Hepatocyte (in vitro differentiated cells): Measurements from ENCODE around the gene GRM8.

Experiments
- CTCF ChIP-seq: fragments of 200-600 bp; sonication (generic); IDR thresholded peaks from 2 replicates; pipeline ENCODE4 v1.5.1; 2016; ENCODE audit warnings: antibody characterized with exemption, mild to moderate bottlenecking; ENCODE audit not compliant: poor library complexity
- EZH2phosphoT487 ChIP-seq: fragments of 200-600 bp; sonication (generic); IDR thresholded peaks from one replicate; pipeline ENCODE4 v1.6.1; 2018; ENCODE audit warnings: antibody characterized with exemption, mild to moderate bottlenecking, low read depth, moderate library complexity; ENCODE audit not compliant: unreplicated experiment, severe bottlenecking

- TF ChIP-seq CTCF (no peak), EZH2phosphoT487 (no peak)
Observed at GRCh38 chr7:126557271-126557670, 695.5 kb downstream of the GRM8 start.
